RWPE2 (cell line): ENCODE results near the gene TRIM25.

ENCODE experiments used
- ATAC-seq: fragments of 200-7000 bp; cut with Tn5 transposase; 3 replicates; pipeline ENCODE4 v1.9.1; 2021; ENCODE audit warnings: low read depth
- DNase-seq: peaks from one replicate; pipeline ENCODE4 v3.0.0-alpha.2; 2020; ENCODE audit warnings: low spot score
- H3K27ac ChIP-seq: fragments of 450-650 bp; 2 replicates; pipeline ENCODE4 v1.5.1; 2017; ENCODE audit warnings: mild to moderate bottlenecking; ENCODE audit not compliant: poor library complexity, severe bottlenecking
- H3K27me3 ChIP-seq: fragments of 250-450 bp; sonication (Bioruptor Pico); 2 replicates; pipeline ENCODE4 v1.5.1; 2021; ENCODE audit warnings: mild to moderate bottlenecking, moderate library complexity; ENCODE audit not compliant: insufficient read depth, poor library complexity, severe bottlenecking
- H3K36me3 ChIP-seq: fragments of 250-450 bp; sonication (Bioruptor Pico); 2 replicates; pipeline ENCODE4 v1.5.1; 2020; ENCODE audit warnings: low read depth, mild to moderate bottlenecking, moderate library complexity
- H3K4me1 ChIP-seq: fragments of 250-450 bp; sonication (Bioruptor Pico); 2 replicates; pipeline ENCODE4 v1.5.1; 2021; ENCODE audit warnings: mild to moderate bottlenecking, moderate library complexity; ENCODE audit not compliant: insufficient read depth, poor library complexity, severe bottlenecking
- H3K4me3 ChIP-seq: fragments of 250-450 bp; sonication (Bioruptor Pico); 2 replicates; pipeline ENCODE4 v1.5.1; 2021; ENCODE audit warnings: mild to moderate bottlenecking, moderate library complexity; ENCODE audit not compliant: severe bottlenecking
- H3K9me3 ChIP-seq: fragments of 250-450 bp; sonication (Bioruptor Pico); 2 replicates; pipeline ENCODE4 v1.5.1; 2021; ENCODE audit warnings: mild to moderate bottlenecking, moderate library complexity; ENCODE audit not compliant: severe bottlenecking
- TF ChIP-seq, protein P1 (sequence below): fragments of 450-650 bp; IDR thresholded peaks from one replicate; pipeline ENCODE4 v1.5.1; 2017; ENCODE audit warnings: mild to moderate bottlenecking, moderate library complexity; ENCODE audit not compliant: poor library complexity, severe bottlenecking

TRIM25 gene

DNA sequence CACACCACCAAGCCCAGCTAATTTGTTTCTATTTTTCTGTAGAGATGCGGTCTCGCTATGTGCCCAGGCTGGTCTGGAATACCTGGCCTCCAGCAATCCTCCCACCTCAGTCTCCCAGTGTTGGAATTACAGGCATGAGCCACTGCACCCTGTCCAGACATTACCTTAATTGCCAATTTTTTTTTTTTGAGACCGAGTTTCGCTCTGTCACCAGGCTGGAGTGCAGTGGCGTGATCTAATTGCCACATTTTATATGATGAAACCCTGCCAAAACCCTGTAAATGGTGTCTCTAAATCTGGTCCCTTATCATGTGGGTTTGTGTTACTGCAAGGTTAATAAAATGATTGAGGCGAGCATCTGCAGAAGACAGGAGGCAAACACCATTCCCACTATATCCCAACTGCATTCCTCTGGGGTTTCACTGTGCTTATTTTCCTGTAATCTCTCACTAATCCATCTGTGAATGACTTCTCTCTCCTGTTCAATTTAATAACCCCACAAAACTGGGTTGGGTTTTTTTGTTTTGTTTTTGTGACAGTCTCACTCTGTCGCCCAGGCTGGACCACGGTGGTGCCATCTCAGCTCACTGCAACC is 19.4 kb upstream of the TRIM25 start:
- ATAC-seq: no peak
- Histone ChIP-seq H3K27ac (no peak overlapping the region), H3K36me3 (peaks cover 29% of the 10 kb centered on the region), H3K27me3 (no peaks in the 10 kb centered on the region), H3K9me3 (peaks cover 20% of the 10 kb centered on the region), H3K4me3 (no peak overlapping the region), H3K4me1 (peaks cover 7% of the 10 kb centered on the region)
- no peak for DNase-seq
- TF ChIP-seq, protein P1, sequence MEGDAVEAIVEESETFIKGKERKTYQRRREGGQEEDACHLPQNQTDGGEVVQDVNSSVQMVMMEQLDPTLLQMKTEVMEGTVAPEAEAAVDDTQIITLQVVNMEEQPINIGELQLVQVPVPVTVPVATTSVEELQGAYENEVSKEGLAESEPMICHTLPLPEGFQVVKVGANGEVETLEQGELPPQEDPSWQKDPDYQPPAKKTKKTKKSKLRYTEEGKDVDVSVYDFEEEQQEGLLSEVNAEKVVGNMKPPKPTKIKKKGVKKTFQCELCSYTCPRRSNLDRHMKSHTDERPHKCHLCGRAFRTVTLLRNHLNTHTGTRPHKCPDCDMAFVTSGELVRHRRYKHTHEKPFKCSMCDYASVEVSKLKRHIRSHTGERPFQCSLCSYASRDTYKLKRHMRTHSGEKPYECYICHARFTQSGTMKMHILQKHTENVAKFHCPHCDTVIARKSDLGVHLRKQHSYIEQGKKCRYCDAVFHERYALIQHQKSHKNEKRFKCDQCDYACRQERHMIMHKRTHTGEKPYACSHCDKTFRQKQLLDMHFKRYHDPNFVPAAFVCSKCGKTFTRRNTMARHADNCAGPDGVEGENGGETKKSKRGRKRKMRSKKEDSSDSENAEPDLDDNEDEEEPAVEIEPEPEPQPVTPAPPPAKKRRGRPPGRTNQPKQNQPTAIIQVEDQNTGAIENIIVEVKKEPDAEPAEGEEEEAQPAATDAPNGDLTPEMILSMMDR: no peak

DNA sequence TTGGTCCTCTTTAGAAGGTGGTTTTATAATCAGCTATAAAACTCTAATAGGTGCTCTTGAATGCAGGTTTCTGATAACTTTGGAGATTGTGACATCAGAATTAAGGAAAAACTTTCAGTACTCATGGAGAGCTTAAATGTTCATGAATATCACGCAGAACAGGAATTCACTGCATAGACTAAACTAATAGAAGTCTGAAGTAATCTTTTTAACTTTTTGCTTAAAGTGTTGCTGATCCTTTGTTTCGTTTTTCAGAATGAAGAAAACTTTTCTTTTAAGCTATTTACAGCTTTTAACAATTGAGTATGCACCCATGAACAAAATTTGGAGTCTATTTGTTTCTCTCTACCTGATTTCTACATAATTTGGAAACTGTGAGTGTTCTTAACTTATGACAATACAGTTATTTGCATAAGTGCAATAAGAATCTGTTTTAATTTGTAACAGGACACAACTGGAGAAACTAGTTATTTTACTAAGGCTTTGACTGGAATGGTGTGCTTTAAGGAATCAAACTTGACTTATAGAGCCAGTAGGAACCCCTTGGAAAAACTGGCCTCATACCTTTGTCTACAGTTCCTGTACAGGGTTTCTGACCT is 17.0 kb upstream of the TRIM25 start:
- H3K4me1 ChIP-seq: no peaks in the 10 kb centered on the region
- DNase-seq (no peak), ATAC-seq (no peak)
- H3K4me3 ChIP-seq: no peak overlapping the region
- no peaks in the 10 kb centered on the region for H3K27me3 ChIP-seq
- TF ChIP-seq, protein P1: no peak
- H3K36me3 ChIP-seq: peaks cover 5% of the 10 kb centered on the region; the same call in 1 of the 2 replicates
- H3K9me3 ChIP-seq: peaks cover 27% of the 10 kb centered on the region
- H3K27ac ChIP-seq: no peak overlapping the region

DNA sequence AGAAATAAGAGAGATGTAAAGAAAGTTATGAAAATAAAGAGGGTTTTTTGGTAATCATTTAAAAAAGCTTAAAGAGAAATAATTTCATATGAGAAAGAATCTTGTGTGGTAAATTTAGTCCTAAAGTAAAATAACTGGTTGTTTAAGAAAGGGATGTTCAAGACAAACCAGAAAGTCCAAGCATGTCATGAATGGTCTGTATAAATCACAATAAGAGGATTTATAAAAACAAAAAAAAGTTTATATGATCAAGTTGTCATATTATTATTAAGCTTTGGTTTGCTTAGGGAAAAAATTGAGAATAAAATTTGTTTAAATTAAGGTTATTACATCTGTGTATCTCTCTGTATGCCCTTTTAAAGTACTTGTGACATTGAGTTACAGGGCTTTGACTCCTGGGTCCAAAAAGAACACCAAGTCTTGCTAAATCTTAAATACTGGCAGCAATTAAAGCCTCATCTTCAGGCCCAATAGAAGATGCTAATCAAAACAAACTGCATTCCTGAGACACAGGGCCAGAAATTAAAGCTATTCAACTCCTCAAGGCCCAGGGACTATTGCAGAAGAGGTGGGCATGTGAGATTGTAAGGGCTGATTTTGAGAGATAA is 15.6 kb upstream of the TRIM25 start:
- TF ChIP-seq, protein P1: no peak
- Histone ChIP-seq H3K27ac (no peak overlapping the region), H3K4me3 (no peak overlapping the region), H3K4me1 (no peaks in the 10 kb centered on the region), H3K27me3 (no peaks in the 10 kb centered on the region), H3K9me3 (peaks cover 27% of the 10 kb centered on the region), H3K36me3 (peaks cover 4% of the 10 kb centered on the region; the same call in 1 of the 2 replicates)
- DNase-seq: no peak
- no peak for ATAC-seq

DNA sequence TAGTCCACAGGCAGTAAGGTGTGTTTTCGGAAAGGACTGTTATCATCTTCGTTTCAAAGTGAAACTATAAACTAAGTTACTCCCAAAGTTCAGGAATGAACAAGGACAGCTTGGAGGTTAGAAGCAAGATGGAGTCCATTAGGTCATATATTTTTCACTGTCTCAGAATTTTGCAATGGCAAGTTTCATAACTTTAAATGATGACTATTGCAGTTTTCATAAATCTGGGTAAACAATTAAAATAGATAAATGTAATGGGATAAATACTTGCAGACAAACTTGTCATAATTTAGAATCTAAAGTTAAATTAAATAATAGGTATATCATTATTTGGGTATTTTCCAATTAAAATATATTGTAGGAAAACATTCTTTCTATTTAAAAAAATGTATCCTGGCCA is 14.7 kb upstream of the TRIM25 start:
- ATAC-seq (no peak), DNase-seq (no peak)
- Histone ChIP-seq H3K4me3 (no peak overlapping the region), H3K36me3 (no peaks in the 10 kb centered on the region), H3K27me3 (no peaks in the 10 kb centered on the region), H3K9me3 (peaks cover 27% of the 10 kb centered on the region), H3K27ac (no peak overlapping the region), H3K4me1 (no peaks in the 10 kb centered on the region)
- TF ChIP-seq, protein P1: no peak

DNA sequence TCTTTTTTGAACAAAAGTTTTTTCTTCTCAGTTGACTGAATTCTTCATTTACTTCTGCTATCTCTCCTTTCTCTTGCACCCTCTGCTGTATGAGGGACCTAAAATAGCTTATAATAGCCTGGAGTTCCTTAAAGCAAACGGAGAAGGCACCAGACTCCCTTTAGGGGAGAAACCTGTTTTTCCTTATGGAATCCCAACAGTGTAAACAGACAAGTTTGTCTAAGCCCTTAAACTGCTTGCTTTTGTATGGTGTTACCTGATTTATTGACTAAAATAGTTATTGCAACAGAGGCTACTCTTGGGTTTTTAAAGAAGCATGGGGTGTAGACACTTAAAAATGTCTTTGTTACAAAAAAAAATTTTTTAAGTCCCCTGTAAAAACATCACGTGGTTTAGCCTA is 12.9 kb upstream of the TRIM25 start:
- TF ChIP-seq, protein P1: no peak
- no peak for ATAC-seq
- Histone ChIP-seq H3K36me3 (no peaks in the 10 kb centered on the region), H3K9me3 (peaks cover 27% of the 10 kb centered on the region), H3K27me3 (no peaks in the 10 kb centered on the region), H3K4me1 (no peaks in the 10 kb centered on the region), H3K27ac (no peak overlapping the region), H3K4me3 (no peak overlapping the region)
- DNase-seq: no peak
